ENCODE data around the gene ZBTB32.
"Not testable (repeated sequence)": the region's sequence is repeated elsewhere in the genome, so short reads cannot be mapped to it uniquely, and the experiment has no call there.

The ZBTB32 gene

DNA sequence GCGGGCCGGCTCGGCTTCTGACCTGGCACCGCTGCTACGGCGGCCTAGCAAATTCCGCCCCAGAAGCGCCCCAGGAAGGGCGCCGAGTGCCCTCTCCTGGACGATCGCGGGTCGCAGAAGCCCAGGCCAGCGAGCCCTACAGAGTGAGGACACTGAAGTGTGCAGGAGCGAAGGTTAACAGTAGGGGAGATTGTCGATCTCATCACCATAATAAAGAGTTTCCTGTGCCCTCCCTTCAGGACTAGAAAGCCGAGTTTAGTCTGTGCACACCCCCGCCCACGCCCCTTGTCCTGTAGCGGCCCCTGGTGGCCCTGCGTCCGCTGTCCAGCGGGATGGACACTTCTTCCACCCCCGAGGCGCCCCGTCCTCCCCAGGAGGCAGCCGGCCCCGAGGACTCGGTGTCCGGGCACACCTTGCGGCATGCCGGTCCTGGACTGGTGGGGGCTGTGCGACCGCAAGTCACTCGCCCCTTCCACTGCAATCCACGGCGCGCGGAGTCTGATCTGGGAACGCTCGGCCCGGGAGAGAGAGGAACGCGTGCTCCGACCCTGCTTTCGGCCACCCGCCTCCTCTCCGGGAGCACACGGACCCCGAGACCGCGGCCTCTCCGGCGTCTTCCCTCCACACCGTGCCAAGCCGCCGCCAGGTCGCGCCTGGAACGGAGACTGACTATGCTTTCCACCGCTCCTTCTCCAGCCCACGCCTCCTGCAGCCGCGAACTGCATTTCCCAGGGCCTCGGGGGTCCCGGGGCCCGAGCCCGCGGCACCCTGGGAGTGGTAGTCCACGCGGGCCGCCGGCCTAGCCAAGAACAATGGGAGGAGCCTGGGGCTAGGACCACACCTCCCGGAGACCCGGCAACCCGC is 12.7 kb downstream of the ZBTB32 start:
- H3K4me1 ChIP-seq (ENCODE audit: control insufficient read depth, insufficient read depth, low read length): no peaks in the 10 kb centered on the region
- peaks cover 11% of the 10 kb centered on the region for H3K27me3 ChIP-seq (ENCODE audit: control insufficient read depth, insufficient read depth, low read length)
- peaks cover 16% of the 10 kb centered on the region for H3K36me3 ChIP-seq (ENCODE audit: control insufficient read depth, insufficient read depth, low read length)
- peak overlapping the region; percentile 81 for H3K9ac ChIP-seq (ENCODE audit: low read depth, low read length)
- H3K4me3 ChIP-seq (ENCODE audit: low read depth, low read length): peak overlapping the region; percentile 85
- H3K9me3 ChIP-seq (ENCODE audit: control insufficient read depth, insufficient read depth, low read length): no peaks in the 10 kb centered on the region

DNA sequence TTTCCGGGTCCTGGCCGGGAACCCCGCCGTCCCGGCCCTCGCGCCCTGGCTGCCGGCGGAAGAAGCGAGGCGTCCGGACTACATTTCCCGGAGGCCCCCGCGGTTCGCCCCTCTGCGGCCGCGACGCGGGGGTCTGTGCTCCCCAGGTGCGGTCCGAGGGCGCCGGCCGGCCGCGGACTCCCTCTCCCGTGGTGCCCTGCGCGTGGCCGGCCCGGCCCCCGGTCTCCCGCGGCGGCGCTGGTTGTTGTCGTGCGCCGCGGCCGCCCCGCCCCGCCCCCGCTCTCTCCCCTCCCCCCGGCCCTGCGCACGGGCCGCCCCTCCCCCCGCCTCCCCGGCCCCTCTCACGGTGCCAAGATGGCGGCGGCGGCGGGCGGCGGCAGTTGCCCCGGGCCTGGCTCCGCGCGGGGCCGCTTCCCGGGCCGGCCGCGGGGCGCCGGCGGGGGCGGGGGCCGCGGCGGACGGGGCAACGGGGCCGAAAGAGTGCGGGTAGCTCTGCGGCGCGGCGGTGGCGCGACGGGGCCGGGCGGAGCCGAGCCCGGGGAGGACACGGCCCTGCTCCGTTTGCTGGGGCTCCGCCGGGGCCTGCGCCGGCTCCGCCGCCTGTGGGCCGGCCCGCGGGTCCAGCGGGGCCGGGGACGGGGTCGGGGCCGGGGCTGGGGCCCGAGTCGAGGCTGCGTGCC is 13.4 kb downstream of the ZBTB32 start, which contains the start of gene KMT2B:
Gene KMT2B (plus strand): TSS at position 339 of the 680 bp plus-strand sequence. CDS start 16 bp downstream, at position 355.
- Histone ChIP-seq H3K9me3 (ENCODE audit: control insufficient read depth, insufficient read depth, low read length) (no peaks in the 10 kb centered on the region), H3K4me1 (ENCODE audit: control insufficient read depth, insufficient read depth, low read length) (no peaks in the 10 kb centered on the region), H3K36me3 (ENCODE audit: control insufficient read depth, insufficient read depth, low read length) (peaks cover 23% of the 10 kb centered on the region), H3K4me3 (ENCODE audit: low read depth, low read length) (peak within 1 kb of the TSS; percentile 95), H3K9ac (ENCODE audit: low read depth, low read length) (peak within 1 kb of the TSS; percentile 65), H3K27me3 (ENCODE audit: control insufficient read depth, insufficient read depth, low read length) (peaks cover 11% of the 10 kb centered on the region)

- H3K9ac ChIP-seq (ENCODE audit: low read depth, low read length): peak overlapping the region; percentile 60
- no peaks in the 10 kb centered on the region for H3K4me1 ChIP-seq (ENCODE audit: control insufficient read depth, insufficient read depth, low read length)
- H3K27me3 ChIP-seq (ENCODE audit: control insufficient read depth, insufficient read depth, low read length): peaks cover 8% of the 10 kb centered on the region
- H3K4me3 ChIP-seq (ENCODE audit: low read depth, low read length): peak overlapping the region; percentile 95
- H3K9me3 ChIP-seq (ENCODE audit: control insufficient read depth, insufficient read depth, low read length): no peaks in the 10 kb centered on the region
- H3K36me3 ChIP-seq (ENCODE audit: control insufficient read depth, insufficient read depth, low read length): peaks cover 30% of the 10 kb centered on the region
Measured at GRCh38 chr19:35718345-35719041, 14.1 kb downstream of the ZBTB32 start.

- Histone ChIP-seq H3K9me3 (ENCODE audit: control insufficient read depth, insufficient read depth, low read length) (no peaks in the 10 kb centered on the region), H3K9ac (ENCODE audit: low read depth, low read length) (no peak overlapping the region), H3K4me3 (ENCODE audit: low read depth, low read length) (peak overlapping the region; percentile 95), H3K36me3 (ENCODE audit: control insufficient read depth, insufficient read depth, low read length) (peaks cover 41% of the 10 kb centered on the region), H3K4me1 (ENCODE audit: control insufficient read depth, insufficient read depth, low read length) (no peaks in the 10 kb centered on the region), H3K27me3 (ENCODE audit: control insufficient read depth, insufficient read depth, low read length) (no peaks in the 10 kb centered on the region)
Measured at GRCh38 chr19:35719402-35720162, 15.2 kb downstream of the ZBTB32 start.

DNA sequence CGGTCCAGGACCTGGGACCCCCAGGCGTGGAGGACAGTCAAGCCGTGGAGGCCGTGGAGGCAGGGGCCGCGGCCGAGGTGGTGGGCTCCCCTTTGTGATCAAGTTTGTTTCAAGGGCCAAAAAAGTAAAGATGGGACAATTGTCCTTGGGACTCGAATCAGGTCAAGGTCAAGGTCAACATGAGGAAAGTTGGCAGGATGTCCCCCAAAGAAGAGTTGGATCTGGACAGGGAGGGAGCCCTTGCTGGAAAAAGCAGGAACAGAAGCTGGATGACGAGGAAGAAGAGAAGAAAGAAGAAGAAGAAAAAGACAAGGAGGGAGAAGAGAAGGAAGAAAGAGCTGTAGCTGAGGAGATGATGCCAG is 15.8 kb downstream of the ZBTB32 start:
- Histone ChIP-seq H3K36me3 (ENCODE audit: control insufficient read depth, insufficient read depth, low read length) (peaks cover 46% of the 10 kb centered on the region), H3K9ac (ENCODE audit: low read depth, low read length) (no peak overlapping the region), H3K4me1 (ENCODE audit: control insufficient read depth, insufficient read depth, low read length) (no peaks in the 10 kb centered on the region), H3K9me3 (ENCODE audit: control insufficient read depth, insufficient read depth, low read length) (no peaks in the 10 kb centered on the region), H3K27me3 (ENCODE audit: control insufficient read depth, insufficient read depth, low read length) (no peaks in the 10 kb centered on the region), H3K4me3 (ENCODE audit: low read depth, low read length) (no peak overlapping the region)

GRCh38 chr19:35720648-35721047 is 16.3 kb downstream of the ZBTB32 start:
- Histone ChIP-seq H3K9me3 (ENCODE audit: control insufficient read depth, insufficient read depth, low read length) (no peaks in the 10 kb centered on the region), H3K36me3 (ENCODE audit: control insufficient read depth, insufficient read depth, low read length) (peaks cover 51% of the 10 kb centered on the region), H3K4me1 (ENCODE audit: control insufficient read depth, insufficient read depth, low read length) (no peaks in the 10 kb centered on the region), H3K9ac (ENCODE audit: low read depth, low read length) (no peak overlapping the region), H3K4me3 (ENCODE audit: low read depth, low read length) (no peak overlapping the region), H3K27me3 (ENCODE audit: control insufficient read depth, insufficient read depth, low read length) (no peaks in the 10 kb centered on the region)

DNA sequence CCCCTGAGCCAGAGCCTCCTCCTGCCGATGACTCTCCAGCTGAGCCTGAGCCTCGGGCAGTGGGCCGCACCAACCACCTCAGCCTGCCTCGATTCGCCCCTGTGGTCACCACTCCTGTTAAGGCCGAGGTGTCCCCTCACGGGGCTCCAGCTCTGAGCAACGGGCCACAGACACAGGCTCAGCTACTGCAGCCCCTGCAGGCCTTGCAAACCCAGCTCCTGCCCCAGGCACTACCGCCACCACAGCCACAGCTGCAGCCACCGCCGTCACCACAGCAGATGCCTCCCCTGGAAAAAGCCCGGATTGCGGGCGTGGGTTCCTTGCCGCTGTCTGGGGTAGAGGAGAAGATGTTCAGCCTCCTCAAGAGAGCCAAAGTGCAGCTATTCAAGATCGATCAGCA is 17.0 kb downstream of the ZBTB32 start:
- H3K9ac ChIP-seq (ENCODE audit: low read depth, low read length): no peak overlapping the region
- H3K4me1 ChIP-seq (ENCODE audit: control insufficient read depth, insufficient read depth, low read length): no peaks in the 10 kb centered on the region
- H3K36me3 ChIP-seq (ENCODE audit: control insufficient read depth, insufficient read depth, low read length): peaks cover 58% of the 10 kb centered on the region
- H3K4me3 ChIP-seq (ENCODE audit: low read depth, low read length): no peak overlapping the region
- no peaks in the 10 kb centered on the region for H3K27me3 ChIP-seq (ENCODE audit: control insufficient read depth, insufficient read depth, low read length)
- H3K9me3 ChIP-seq (ENCODE audit: control insufficient read depth, insufficient read depth, low read length): no peaks in the 10 kb centered on the region

GRCh38 chr19:35722461-35722860 is 18.1 kb downstream of the ZBTB32 start:
- H3K9ac ChIP-seq (ENCODE audit: low read depth, low read length): no peak overlapping the region
- H3K27me3 ChIP-seq (ENCODE audit: control insufficient read depth, insufficient read depth, low read length): no peaks in the 10 kb centered on the region
- H3K4me1 ChIP-seq (ENCODE audit: control insufficient read depth, insufficient read depth, low read length): no peaks in the 10 kb centered on the region
- peaks cover 66% of the 10 kb centered on the region for H3K36me3 ChIP-seq (ENCODE audit: control insufficient read depth, insufficient read depth, low read length)
- no peak overlapping the region for H3K4me3 ChIP-seq (ENCODE audit: low read depth, low read length)
- H3K9me3 ChIP-seq (ENCODE audit: control insufficient read depth, insufficient read depth, low read length): no peaks in the 10 kb centered on the region

DNA sequence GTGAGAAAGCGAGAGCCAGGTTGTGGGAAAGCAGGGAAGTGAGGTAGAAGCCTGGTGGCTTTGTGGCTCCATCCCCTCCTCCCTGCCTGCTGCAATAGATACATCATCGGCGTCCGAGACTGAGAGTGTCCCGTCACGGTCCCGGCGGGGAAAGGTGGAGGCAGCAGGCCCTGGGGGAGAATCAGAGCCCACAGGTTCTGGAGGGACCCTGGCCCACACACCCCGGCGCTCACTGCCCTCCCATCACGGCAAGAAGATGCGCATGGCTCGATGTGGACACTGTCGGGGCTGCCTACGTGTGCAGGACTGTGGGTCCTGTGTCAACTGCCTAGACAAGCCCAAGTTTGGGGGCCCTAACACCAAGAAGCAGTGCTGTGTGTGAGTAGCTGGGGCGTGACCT is 18.5 kb downstream of the ZBTB32 start:
- no peaks in the 10 kb centered on the region for H3K27me3 ChIP-seq (ENCODE audit: control insufficient read depth, insufficient read depth, low read length)
- H3K4me3 ChIP-seq (ENCODE audit: low read depth, low read length): no peak overlapping the region
- H3K4me1 ChIP-seq (ENCODE audit: control insufficient read depth, insufficient read depth, low read length): no peaks in the 10 kb centered on the region
- peaks cover 70% of the 10 kb centered on the region for H3K36me3 ChIP-seq (ENCODE audit: control insufficient read depth, insufficient read depth, low read length)
- H3K9ac ChIP-seq (ENCODE audit: low read depth, low read length): no peak overlapping the region
- H3K9me3 ChIP-seq (ENCODE audit: control insufficient read depth, insufficient read depth, low read length): no peaks in the 10 kb centered on the region

GRCh38 chr19:35723671-35724070 is 19.3 kb downstream of the ZBTB32 start:
- no peaks in the 10 kb centered on the region for H3K9me3 ChIP-seq (ENCODE audit: control insufficient read depth, insufficient read depth, low read length)
- peaks cover 78% of the 10 kb centered on the region for H3K36me3 ChIP-seq (ENCODE audit: control insufficient read depth, insufficient read depth, low read length)
- no peaks in the 10 kb centered on the region for H3K27me3 ChIP-seq (ENCODE audit: control insufficient read depth, insufficient read depth, low read length)
- no peaks in the 10 kb centered on the region for H3K4me1 ChIP-seq (ENCODE audit: control insufficient read depth, insufficient read depth, low read length)
- H3K4me3 ChIP-seq (ENCODE audit: low read depth, low read length): no peak overlapping the region
- no peak overlapping the region for H3K9ac ChIP-seq (ENCODE audit: low read depth, low read length)

DNA sequence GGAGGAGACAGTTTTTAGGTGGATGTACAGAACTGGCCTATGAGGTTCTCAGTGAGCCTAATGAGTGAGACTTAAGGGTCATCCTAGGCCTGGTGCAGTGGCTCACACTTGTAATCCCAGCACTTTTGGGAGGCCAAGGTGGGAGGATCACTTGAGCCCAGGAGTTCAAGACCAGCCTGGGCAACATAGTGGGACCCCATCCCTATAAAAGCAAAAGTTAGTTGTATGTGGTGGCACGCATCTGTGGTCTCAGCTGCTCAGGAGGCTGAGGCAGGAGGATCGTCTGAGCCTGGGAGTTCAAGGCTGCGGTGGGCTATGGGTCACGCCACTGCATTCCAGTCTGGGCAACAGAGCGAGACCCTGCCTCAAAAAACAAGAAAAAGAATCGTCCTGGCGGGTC is 19.8 kb downstream of the ZBTB32 start:
- H3K36me3 ChIP-seq (ENCODE audit: control insufficient read depth, insufficient read depth, low read length): peaks cover 82% of the 10 kb centered on the region
- H3K27me3 ChIP-seq (ENCODE audit: control insufficient read depth, insufficient read depth, low read length): not testable (repeated sequence)

More for the DNA sequence above, 19.8 kb downstream of the ZBTB32 start:
- not testable (repeated sequence) for H3K4me1 ChIP-seq (ENCODE audit: control insufficient read depth, insufficient read depth, low read length); H3K9ac ChIP-seq (ENCODE audit: low read depth, low read length); H3K4me3 ChIP-seq (ENCODE audit: low read depth, low read length); H3K9me3 ChIP-seq (ENCODE audit: control insufficient read depth, insufficient read depth, low read length)
